GOT3 (cell line): ENCODE data around the gene MRPL38.

Experiments
- DNase-seq: peaks from one replicate; lab custom pipeline; 2025; ENCODE audit warnings: mixed read lengths; lab: John Stamatoyannopoulos, UW

MRPL38 gene

GRCh38 chr17:75919611-75920010, 14.9 kb upstream of the MRPL38 start:
- no peak for DNase-seq

- DNase-seq: no peak
These were observed 13.3 kb upstream of the MRPL38 start for GRCh38 chr17:75917917-75918445.

- DNase-seq: no peak
These were observed 12.6 kb upstream of the MRPL38 start for GRCh38 chr17:75917141-75917916.

GRCh38 chr17:75915268-75915667, 10.6 kb upstream of the MRPL38 start:
- no peak for DNase-seq

- DNase-seq: no peak
These were observed 10.1 kb upstream of the MRPL38 start for GRCh38 chr17:75914643-75915267.

GRCh38 chr17:75913537-75914210, 9.0 kb upstream of the MRPL38 start:
- DNase-seq: no peak

GRCh38 chr17:75910699-75911098, 6.0 kb upstream of the MRPL38 start:
- no peak for DNase-seq

GRCh38 chr17:75909812-75910274, 5.2 kb upstream of the MRPL38 start:
- no peak for DNase-seq

GRCh38 chr17:75909051-75909811, 4.5 kb upstream of the MRPL38 start:
- no peak for DNase-seq

- no peak for DNase-seq
These were observed 3.5 kb upstream of the MRPL38 start for GRCh38 chr17:75908201-75908600.

GRCh38 chr17:75906143-75906884, 1.6 kb upstream of the MRPL38 start:
- no peak for DNase-seq

GRCh38 chr17:75902406-75902805, 2.3 kb downstream of the MRPL38 start:
- no peak for DNase-seq

- no peak for DNase-seq
These were observed 3.0 kb downstream of the MRPL38 start for GRCh38 chr17:75901727-75902126.

GRCh38 chr17:75900691-75901533, 3.8 kb downstream of the MRPL38 start:
- DNase-seq: no peak

GRCh38 chr17:75899767-75900468, 4.8 kb downstream of the MRPL38 start:
- DNase-seq: no peak

GRCh38 chr17:75899353-75899752, 5.3 kb downstream of the MRPL38 start:
- DNase-seq: no peak

GRCh38 chr17:75898791-75899190, 5.9 kb downstream of the MRPL38 start:
- no peak for DNase-seq

- DNase-seq: no peak
These were observed 6.6 kb downstream of the MRPL38 start for GRCh38 chr17:75898065-75898464.

- DNase-seq: no peak
These were observed 7.3 kb downstream of the MRPL38 start for GRCh38 chr17:75897160-75898019.
